AG10803 (cell line): Measurements from ENCODE around the gene SLC2A10.

Source experiments
- DNase-seq: peaks from one replicate; pipeline ENCODE4 v3.0.0; 2010; ENCODE audit warnings: low read depth
- H3K4me3 ChIP-seq: 2 replicates; pipeline ENCODE4 v1.5.1; 2011; ENCODE audit warnings: mild to moderate bottlenecking, low read length, control low read depth
- CTCF ChIP-seq: conservative IDR thresholded peaks from 2 replicates; pipeline ENCODE4 v1.5.1; 2011; ENCODE audit warnings: mild to moderate bottlenecking, low read length, control low read depth, inconsistent platforms

Gene SLC2A10

GRCh38 chr20:46717818-46718541 is 8.5 kb downstream of the SLC2A10 start:
- DNase-seq, result no peak
- TF ChIP-seq CTCF, result no peak
- no peak overlapping the region for H3K4me3 ChIP-seq

GRCh38 chr20:46720019-46720418 is 10.6 kb downstream of the SLC2A10 start:
- no peak for DNase-seq
- TF ChIP-seq CTCF, result no peak
- H3K4me3 ChIP-seq, result no peak overlapping the region

DNA sequence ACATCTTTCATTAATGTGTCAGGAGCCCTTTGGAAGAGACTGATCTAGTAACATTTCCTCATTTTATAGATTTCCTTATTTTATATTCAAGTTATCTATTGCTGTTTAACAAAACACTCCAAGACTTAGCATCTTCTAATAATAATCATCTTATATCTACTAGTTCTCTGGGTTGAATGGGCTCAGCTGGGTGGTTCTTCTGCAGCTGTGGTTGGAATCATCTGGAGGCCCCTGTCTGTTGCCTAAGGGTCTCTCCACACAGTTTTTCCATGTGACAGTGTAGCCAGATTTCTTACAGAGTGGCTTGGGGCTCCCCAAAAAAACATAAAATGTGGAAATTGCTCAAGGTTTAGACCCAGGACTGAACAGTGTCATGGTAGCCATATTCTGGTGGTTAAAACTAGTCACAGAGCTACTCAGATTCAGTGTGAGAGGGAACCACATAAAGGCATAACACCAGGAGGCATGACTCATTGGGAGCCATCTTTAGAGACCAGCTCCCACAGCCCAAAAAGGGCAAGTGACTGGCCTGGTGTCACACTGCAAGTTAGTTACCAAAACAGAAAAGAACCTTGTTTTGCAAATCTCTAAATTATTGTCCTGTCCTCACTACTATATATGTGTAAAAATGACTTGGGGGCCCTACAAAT is 11.5 kb downstream of the SLC2A10 start:
- no peak overlapping the region for H3K4me3 ChIP-seq
- TF ChIP-seq CTCF, result no peak
- DNase-seq, result no peak

- no peak overlapping the region for H3K4me3 ChIP-seq
- DNase-seq, result no peak
- TF ChIP-seq CTCF, result no peak
Measured at GRCh38 chr20:46721476-46721875, 12.0 kb downstream of the SLC2A10 start.

DNA sequence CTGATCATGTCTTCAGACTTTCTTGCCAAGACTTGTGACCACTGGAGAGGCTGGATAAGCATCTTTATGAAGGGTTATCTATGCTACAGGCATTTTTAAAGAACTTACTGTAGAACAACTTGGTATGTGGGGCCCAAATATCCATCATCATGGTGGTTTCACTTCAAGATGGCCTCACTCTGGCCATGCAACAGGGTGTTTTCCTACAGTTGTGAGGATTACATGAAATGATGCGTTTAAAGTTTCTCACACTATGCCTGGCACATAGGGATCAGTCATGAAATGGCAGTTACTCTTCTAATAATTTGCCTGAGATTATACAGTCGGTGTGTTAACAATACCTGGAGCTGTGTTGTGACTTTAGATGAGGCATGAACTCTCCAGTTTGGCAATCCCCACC is 13.0 kb downstream of the SLC2A10 start:
- TF ChIP-seq CTCF, result no peak
- no peak for DNase-seq

GRCh38 chr20:46723039-46723438 is 13.6 kb downstream of the SLC2A10 start:
- no peak for DNase-seq
- TF ChIP-seq CTCF, result no peak
- H3K4me3 ChIP-seq, result no peak overlapping the region

More for the DNA sequence above, 13.0 kb downstream of the SLC2A10 start:
- H3K4me3 ChIP-seq, result no peak overlapping the region
